Stimulated activated CD8-positive, alpha-beta memory T cell treated with anti-CD3 and anti-CD28 coated beads, Interleukin-7, amount 100 ng/mL, for 1 hour (primary cell): ENCODE results near the gene NUP210L.
A peak's percentile ranks its signal among the peaks of the same experiment; 100 is the strongest.
"Not testable (repeated sequence)": the region's sequence is repeated elsewhere in the genome, so short reads cannot be mapped to it uniquely, and the experiment has no call there.

Source experiments
- DNase-seq, 2 donors: peaks; one replicate each; pipeline ENCODE4 v3.0.0-alpha.2; 2020; ENCODE audit warnings: low read depth in 2 of 2

Gene NUP210L

DNA sequence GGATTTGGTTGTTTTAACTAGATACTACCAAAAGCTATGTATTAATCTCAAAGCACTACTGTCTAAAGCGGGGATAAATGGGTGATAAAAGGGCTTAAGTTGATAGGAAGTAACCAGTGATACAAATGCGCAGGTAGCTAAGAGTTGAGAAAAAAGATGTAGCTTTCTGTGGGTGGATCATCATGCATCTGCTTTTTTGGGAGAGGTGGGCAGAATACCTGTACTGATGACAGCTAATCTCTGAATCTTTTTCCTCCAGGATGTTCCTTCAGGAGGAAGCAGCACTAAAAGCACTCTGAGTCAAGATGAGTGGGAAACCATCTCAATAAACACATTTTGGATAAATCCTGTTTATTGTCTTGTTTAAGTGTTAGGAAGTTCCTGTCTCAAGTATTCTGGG is 163.1 kb downstream of the NUP210L start:
- DNase-seq = no peak

DNA sequence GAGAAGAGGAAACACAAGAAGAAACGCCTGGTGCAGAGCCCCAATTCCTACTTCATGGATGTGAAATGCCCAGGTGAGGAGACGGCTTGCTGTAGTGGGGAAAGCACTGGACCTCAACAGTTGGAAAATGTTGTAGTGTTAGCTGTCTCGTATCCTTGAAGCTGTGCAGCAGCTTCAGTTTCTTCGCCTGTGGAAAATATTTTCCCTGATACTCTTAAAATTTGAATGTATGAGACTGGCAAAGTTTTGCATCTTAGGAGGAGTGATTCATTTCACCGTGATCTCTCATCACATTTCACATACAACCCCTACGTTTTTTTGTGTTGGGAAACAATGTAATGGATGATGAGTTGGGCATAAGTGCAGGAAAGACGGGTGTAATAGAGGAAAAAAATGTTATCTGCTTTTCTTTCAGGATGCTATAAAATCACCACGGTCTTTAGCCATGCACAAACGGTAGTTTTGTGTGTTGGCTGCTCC is 163.7 kb downstream of the NUP210L start:
- no peak for DNase-seq

DNA sequence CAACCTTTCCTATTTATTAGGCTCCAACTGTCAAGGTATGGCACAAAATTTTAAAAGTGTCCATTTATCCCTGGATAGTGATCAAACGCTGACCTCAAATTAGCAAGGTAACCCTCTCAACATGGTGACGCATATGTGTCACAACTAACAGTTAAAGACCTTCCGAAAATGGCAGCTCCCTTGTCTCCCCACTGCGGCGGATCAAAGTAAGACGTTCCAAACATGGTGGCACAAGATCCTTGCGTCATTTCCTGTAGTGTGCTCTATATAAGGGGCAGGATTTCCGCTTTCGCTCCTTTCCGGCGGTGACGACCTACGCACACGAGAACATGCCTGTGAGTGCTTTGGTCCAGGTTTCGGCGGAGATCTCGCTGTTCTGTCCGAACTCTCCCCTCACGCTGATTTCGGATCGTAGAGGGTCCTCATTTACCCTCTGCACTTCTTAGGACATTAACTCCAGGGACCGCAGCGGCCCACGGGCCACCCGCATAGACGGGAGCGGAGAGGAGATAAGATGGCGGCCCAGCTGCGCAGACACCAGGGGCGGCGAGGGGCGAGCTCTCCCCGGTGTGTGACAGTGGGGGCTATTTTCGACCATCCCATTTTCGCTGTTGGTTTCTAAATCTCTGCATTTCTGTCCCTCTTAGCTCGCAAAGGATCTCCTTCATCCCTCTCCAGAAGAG is 164.3 kb downstream of the NUP210L start, which contains the start of gene RPS27:
RPS27 (plus strand) TSS at position 295 of the 683 bp plus-strand sequence; CDS start at position 330, 35 bp downstream.
- DNase-seq = peak; percentile 67 to 71

- DNase-seq = no peak
Observed at GRCh38 chr1:153987621-153988020, 167.3 kb downstream of the NUP210L start.

GRCh38 chr1:153985941-153986761 is 168.7 kb downstream of the NUP210L start, which contains the start of gene RAB13:
Gene RAB13 (minus strand): TSS chr1:153986339. CDS start chr1:153986236, 103 bp downstream.
- no peak for DNase-seq

GRCh38 chr1:153985341-153985912 is 169.4 kb downstream of the NUP210L start:
- DNase-seq = no peak

GRCh38 chr1:153984123-153984894 is 170.6 kb downstream of the NUP210L start:
- DNase-seq = no peak

DNA sequence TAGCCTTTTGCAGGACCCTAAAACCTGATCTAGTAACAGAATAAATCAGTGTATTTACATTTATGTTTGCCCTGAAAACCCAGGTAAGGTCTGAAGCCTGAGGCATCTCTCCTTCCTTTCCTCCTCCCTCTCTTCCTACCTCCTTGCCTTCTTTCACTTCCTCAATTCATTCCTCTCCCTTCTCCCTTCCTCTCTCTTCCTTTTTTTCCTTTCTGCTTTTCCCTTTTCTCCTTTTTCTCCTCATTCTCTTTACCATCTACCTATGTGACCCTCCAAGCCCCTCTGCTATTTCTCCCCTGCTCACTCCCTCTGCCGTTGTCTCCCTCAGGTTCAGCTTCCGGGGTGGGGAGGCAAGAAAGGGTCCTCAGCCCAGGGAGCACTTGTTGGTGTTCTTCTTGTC is 173.1 kb downstream of the NUP210L start:
- not testable (repeated sequence) for DNase-seq

- DNase-seq = not testable (repeated sequence)
Observed at GRCh38 chr1:153979091-153979490, 175.8 kb downstream of the NUP210L start.

DNA sequence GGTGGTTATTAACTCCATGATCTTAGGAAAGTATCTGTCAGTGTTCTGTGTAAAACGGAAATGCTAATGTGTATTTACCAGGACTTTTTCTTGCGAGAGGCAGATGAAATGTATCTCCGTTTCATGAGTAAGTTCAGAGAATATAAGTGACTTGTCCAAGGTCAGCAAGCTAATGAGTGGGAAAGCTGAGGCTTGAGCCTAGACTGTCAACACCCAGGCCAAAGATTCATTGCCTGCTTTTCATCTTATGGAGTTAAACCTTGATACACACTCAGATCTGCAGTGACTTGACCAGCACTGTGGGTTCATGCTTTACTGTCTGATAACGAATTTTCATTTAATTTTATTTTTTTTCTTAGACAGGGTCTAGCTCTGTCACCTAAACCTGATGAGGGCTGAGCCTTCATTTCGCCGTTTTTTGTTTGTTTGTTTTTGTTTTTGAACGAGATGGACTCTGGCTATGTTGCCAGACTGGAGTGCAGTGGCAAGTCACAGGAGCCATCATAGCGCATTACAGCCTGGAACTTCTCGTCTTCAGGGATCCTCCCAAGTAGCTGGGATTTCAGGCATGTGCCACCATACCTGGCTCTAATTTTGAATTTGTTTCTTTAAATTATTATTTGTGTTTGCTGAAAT is 176.5 kb downstream of the NUP210L start:
- no peak for DNase-seq

GRCh38 chr1:153977250-153978240 is 177.3 kb downstream of the NUP210L start, which contains the start of gene JTB:
Gene JTB (minus strand): TSS chr1:153977674. CDS start chr1:153977252, 422 bp downstream.
- DNase-seq = peak; percentile 59 to 73

DNA sequence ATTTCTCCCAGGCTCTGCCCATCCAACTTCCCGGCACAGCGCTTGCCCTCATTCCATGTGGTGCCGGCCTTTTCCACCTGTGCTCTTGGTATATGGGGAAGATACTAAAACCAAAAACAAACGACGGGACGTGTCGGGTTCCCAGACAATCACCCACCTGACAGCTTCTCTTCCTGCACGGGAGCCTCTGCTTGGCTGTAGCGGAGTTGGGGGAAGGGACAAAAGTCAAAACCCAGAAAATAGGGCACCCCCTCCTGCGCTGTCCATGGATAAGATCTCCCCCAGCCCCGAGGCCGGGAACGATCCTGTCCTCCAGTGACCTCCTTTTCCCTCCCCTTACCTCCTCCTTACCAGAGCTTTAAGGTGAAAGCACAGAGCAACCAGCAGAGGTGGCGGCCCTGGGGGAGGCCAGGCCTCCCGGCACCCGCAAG is 178.0 kb downstream of the NUP210L start:
- no peak for DNase-seq

- DNase-seq = no peak
Observed at GRCh38 chr1:153973525-153973924, 181.3 kb downstream of the NUP210L start.

DNA sequence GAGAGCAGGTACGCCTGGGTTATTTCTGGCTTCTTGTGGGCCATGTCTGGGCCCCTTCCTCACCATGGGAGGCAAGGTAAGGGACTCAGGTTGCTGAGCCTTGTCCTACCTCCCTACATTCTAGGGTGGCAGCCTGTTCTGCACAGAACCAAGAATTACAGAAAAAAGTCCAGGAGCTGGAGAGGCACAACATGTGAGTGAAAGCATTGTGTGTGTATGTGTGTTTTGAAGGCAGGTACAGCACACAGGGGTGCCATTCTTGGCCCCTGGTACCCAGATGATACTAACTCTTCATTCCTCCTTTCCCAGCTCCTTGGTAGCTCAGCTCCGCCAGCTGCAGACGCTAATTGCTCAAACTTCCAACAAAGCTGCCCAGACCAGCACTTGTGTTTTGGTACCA is 181.8 kb downstream of the NUP210L start:
- no peak for DNase-seq

- DNase-seq = no peak
Observed at GRCh38 chr1:153970346-153970745, 184.5 kb downstream of the NUP210L start.

GRCh38 chr1:153968972-153969371 is 185.9 kb downstream of the NUP210L start:
- DNase-seq = no peak

DNA sequence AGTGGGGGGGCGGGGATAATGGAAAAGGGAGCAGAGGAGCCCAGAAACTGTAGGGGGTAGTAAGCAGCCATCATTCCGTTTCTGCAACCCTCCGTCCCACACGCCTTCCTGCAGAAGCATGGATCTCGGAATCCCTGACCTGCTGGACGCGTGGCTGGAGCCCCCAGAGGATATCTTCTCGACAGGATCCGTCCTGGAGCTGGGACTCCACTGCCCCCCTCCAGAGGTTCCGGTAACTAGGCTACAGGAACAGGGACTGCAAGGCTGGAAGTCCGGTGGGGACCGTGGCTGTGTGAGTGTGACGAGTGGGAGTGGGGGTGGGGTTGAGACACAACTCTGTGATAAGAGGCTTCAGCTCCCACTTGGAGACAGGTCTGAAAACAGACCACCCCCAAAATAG is 186.5 kb downstream of the NUP210L start:
- no peak for DNase-seq

- no peak for DNase-seq
Observed at GRCh38 chr1:153968000-153968363, 186.9 kb downstream of the NUP210L start.

- peak; percentile 53 to 68 for DNase-seq
Observed at GRCh38 chr1:153967107-153967999, 187.5 kb downstream of the NUP210L start, which contains the start of gene CREB3L4. Gene CREB3L4 (plus strand): TSS chr1:153967902. CDS start chr1:153968526, 624 bp downstream.
